Measurements from ENCODE around the gene JAKMIP2. TPM values are rescaled to one million over a fixed set of nuclear protein-coding genes. Genes with fewer than 3 reads are reported as not detected.

Gene JAKMIP2
- total RNA-seq, 1 experiment from 2014 or later, result 6.4 TPM

- DNase-seq, result no peak
- no peak overlapping the region for H3K56ac ChIP-seq (ENCODE audit: insufficient read length, low read depth, low read length)
- H3K36me3 Mint-ChIP-seq (ENCODE audit: insufficient read depth in 1 of 3, low read depth in 3 of 3), result no peaks in the 10 kb centered on the region; a peak in 3 of 7 replicates
- H2BK15ac ChIP-seq (ENCODE audit: low read depth, low read length), result no peak overlapping the region
- H4K20me1 ChIP-seq (ENCODE audit: control insufficient read depth, insufficient read depth, insufficient read length), result no peaks in the 10 kb centered on the region
- peak overlapping the region in 1 of 3 experiments; percentile 31; a peak in 2 of 7 replicates for H3K27ac Mint-ChIP-seq
- no peak overlapping the region for H3T11ph ChIP-seq (ENCODE audit: low read length)
- H3K23ac ChIP-seq (ENCODE audit: insufficient read length, low read depth, low read length), result no peak overlapping the region
- no peaks in the 10 kb centered on the region for H3K4me1 ChIP-seq (ENCODE audit: insufficient read depth, low read length)
- no peak overlapping the region for H3K4me3 Mint-ChIP-seq
- no peak overlapping the region for H3K4me2 ChIP-seq (ENCODE audit: insufficient read depth, insufficient read length, low read length)
- no peak overlapping the region for H3K9ac ChIP-seq (ENCODE audit: extremely low read depth, insufficient read length, low read length)
- H4K91ac ChIP-seq (ENCODE audit: insufficient read length, low read depth, low read length), result no peak overlapping the region
- H4K8ac ChIP-seq (replicated peaks; ENCODE audit: insufficient read length, low read depth, low read length), result no peak overlapping the region
- H3K27me3 ChIP-seq (ENCODE audit: insufficient read depth, low read length), result no peaks in the 10 kb centered on the region
- no peaks in the 10 kb centered on the region for H3K79me1 ChIP-seq (ENCODE audit: insufficient read depth, low read depth, low read length, poor library complexity, severe bottlenecking)
- no peaks in the 10 kb centered on the region for H3K79me2 ChIP-seq (ENCODE audit: insufficient read depth, low read length)
- H3K9me3 Mint-ChIP-seq, result no peaks in the 10 kb centered on the region
- no peak overlapping the region for H2AK5ac ChIP-seq (ENCODE audit: insufficient read length, low read length)
- H3K18ac ChIP-seq (ENCODE audit: insufficient read length, low read depth, low read length), result no peak overlapping the region
- H3K27ac ChIP-seq (ENCODE audit: insufficient read length, low read depth, low read length), result no peak overlapping the region
- H2BK5ac ChIP-seq (ENCODE audit: insufficient read length, low read length), result no peak overlapping the region
- H3K4ac ChIP-seq (ENCODE audit: low read depth, low read length), result no peak overlapping the region
- no peak overlapping the region for H2BK20ac ChIP-seq (ENCODE audit: low read depth, low read length, poor library complexity, severe bottlenecking)
- H2BK12ac ChIP-seq (ENCODE audit: insufficient read length, low read depth, low read length), result no peak overlapping the region
- no peak overlapping the region for H2BK120ac ChIP-seq (ENCODE audit: low read depth, low read length, poor library complexity, severe bottlenecking)
- H3K14ac ChIP-seq (ENCODE audit: insufficient read depth, low read length), result no peak overlapping the region
- H3K27me3 Mint-ChIP-seq (ENCODE audit: low read depth), result no peaks in the 10 kb centered on the region
- H2AFZ ChIP-seq (ENCODE audit: low read length), result no peak overlapping the region
- H3K23me2 ChIP-seq (ENCODE audit: insufficient read length, low read depth, low read length, poor library complexity, severe bottlenecking), result no peaks in the 10 kb centered on the region
- H4K5ac ChIP-seq (ENCODE audit: insufficient read length, low read depth, low read length), result no peak overlapping the region
- no peaks in the 10 kb centered on the region for H3K9me3 ChIP-seq (ENCODE audit: control insufficient read depth, low read depth, low read length)
- no peak for TF ChIP-seq CTCF (conservative IDR thresholded peaks at IDR 0.05)
- WGBS (ENCODE audit: extremely low coverage, insufficient read length, low lambda C conversion rate), result no CpG with 5 or more reads among the region's 2 CpGs
- H3K4me1 Mint-ChIP-seq, result peaks cover 11 to 23% of the 10 kb centered on the region in 2 experiments
Measured at GRCh38 chr5:147687118-147687517, 95.4 kb downstream of the JAKMIP2 start.
